ENCODE data around the gene NIPBL. TPM values are rescaled to one million over a fixed set of nuclear protein-coding genes. Genes with fewer than 3 reads are reported as not detected.

NIPBL gene
- total RNA-seq, 1 experiment from 2014 or later, result 61.3 TPM

GRCh38 chr5:36876965-36877666 lies 547 bp downstream of the NIPBL start:
- Histone ChIP-seq H3K4me2 (ENCODE audit: insufficient read depth, insufficient read length, low read length) (peak overlapping the region; percentile 93), H3K23ac (ENCODE audit: insufficient read length, low read depth, low read length) (no peak overlapping the region), H3K56ac (ENCODE audit: insufficient read length, low read depth, low read length) (no peak overlapping the region), H3K9ac (ENCODE audit: extremely low read depth, insufficient read length, low read length) (peak overlapping the region; percentile 91), H3K27me3 (ENCODE audit: insufficient read depth, low read length) (no peaks in the 10 kb centered on the region), H2AFZ (ENCODE audit: low read length) (no peak overlapping the region), H4K5ac (ENCODE audit: insufficient read length, low read depth, low read length) (no peak overlapping the region), H3K18ac (ENCODE audit: insufficient read length, low read depth, low read length) (peak overlapping the region; percentile 56), H3K4me1 (ENCODE audit: insufficient read depth, low read length) (no peaks in the 10 kb centered on the region), H2BK12ac (ENCODE audit: insufficient read length, low read depth, low read length) (no peak overlapping the region), H3K9me3 (ENCODE audit: control insufficient read depth, low read depth, low read length) (no peaks in the 10 kb centered on the region), H2BK20ac (ENCODE audit: low read depth, low read length, poor library complexity, severe bottlenecking) (no peak overlapping the region), H3K79me2 (ENCODE audit: insufficient read depth, low read length) (peaks cover 28% of the 10 kb centered on the region; the same call in 1 of the 2 replicates), H3K23me2 (ENCODE audit: insufficient read length, low read depth, low read length, poor library complexity, severe bottlenecking) (peaks cover 15% of the 10 kb centered on the region), H4K20me1 (ENCODE audit: control insufficient read depth, insufficient read depth, insufficient read length) (no peaks in the 10 kb centered on the region), H2AK5ac (ENCODE audit: insufficient read length, low read length) (no peak overlapping the region), H3K27ac (ENCODE audit: insufficient read length, low read depth, low read length) (peak overlapping the region; percentile 20), H4K8ac (replicated peaks; ENCODE audit: insufficient read length, low read depth, low read length) (no peak overlapping the region), H3K14ac (ENCODE audit: insufficient read depth, low read length) (peak overlapping the region; percentile 44), H2BK5ac (ENCODE audit: insufficient read length, low read length) (no peak overlapping the region), H3T11ph (ENCODE audit: low read length) (no peak overlapping the region), H2BK120ac (ENCODE audit: low read depth, low read length, poor library complexity, severe bottlenecking) (peak overlapping the region; percentile 56), H2BK15ac (ENCODE audit: low read depth, low read length) (no peak overlapping the region), H3K79me1 (ENCODE audit: insufficient read depth, low read depth, low read length, poor library complexity, severe bottlenecking) (no peaks in the 10 kb centered on the region), H3K4ac (ENCODE audit: low read depth, low read length) (no peak overlapping the region; the same call in 1 of the 2 replicates), H4K91ac (ENCODE audit: insufficient read length, low read depth, low read length) (no peak overlapping the region)
- peak; percentile 55 for DNase-seq
- TF ChIP-seq CTCF (conservative IDR thresholded peaks at IDR 0.05), result no peak
- no CpG with 5 or more reads among the region's 57 CpGs for WGBS (ENCODE audit: extremely low coverage, insufficient read length, low lambda C conversion rate)
- peaks cover 46 to 47% of the 10 kb centered on the region in 2 experiments for H3K4me1 Mint-ChIP-seq
- H3K9me3 Mint-ChIP-seq, result no peaks in the 10 kb centered on the region
- peak overlapping the region; percentile 92 to 99 (median 97) for H3K27ac Mint-ChIP-seq
- H3K36me3 Mint-ChIP-seq (ENCODE audit: insufficient read depth in 1 of 3, low read depth in 3 of 3), result peaks cover 0 to 5% (median 1%) of the 10 kb centered on the region in 3 experiments; a peak in 4 of 7 replicates
- H3K27me3 Mint-ChIP-seq (ENCODE audit: low read depth), result no peaks in the 10 kb centered on the region
- peak overlapping the region; percentile 88 to 99 for H3K4me3 Mint-ChIP-seq

Measured in H9 (cell line).